IMR-90 (cell line): ENCODE results near the gene NDUFS5. TPM values are rescaled to one million over a fixed set of nuclear protein-coding genes. Genes with fewer than 3 reads are reported as not detected.
A peak's percentile ranks its signal among the peaks of the same experiment; 100 is the strongest.
"Not testable (repeated sequence)": the region's sequence is repeated elsewhere in the genome, so short reads cannot be mapped to it uniquely, and the experiment has no call there.

Experiments used
- ATAC-seq: fragments of 200-7000 bp; cut with Tn5 transposase; 2 replicates; pipeline ENCODE4 v1.9.1; 2020; ENCODE audit warnings: low read depth, mild to moderate bottlenecking, moderate library complexity
- BruUV-seq: library from RNA; stranded (reverse); fragments of 400-500 nt; replicated peaks from 2 replicates; lab custom pipeline; 2021; lab: Mats Ljungman, UMichigan
- CTCF ChIA-PET: fragments of 300-600 bp; formaldehyde crosslinking; extraction: SDS; loops from one replicate; lab custom pipeline; 2021; ENCODE audit warnings: antibody characterized with exemption; lab: Yijun Ruan, JAX
- POLR2A ChIA-PET: fragments of 300-600 bp; sonication (Branson Sonifier 250); formaldehyde crosslinking; loops from one replicate; lab custom pipeline; 2022; ENCODE audit warnings: antibody characterized with exemption; ENCODE audit not compliant: unreplicated experiment; lab: Charles Lee
- DNase-seq: peaks from one replicate; pipeline ENCODE4 v3.0.0; 2013
- H2AFZ ChIP-seq: replicated peaks from 2 replicates; pipeline ENCODE3; 2013; ENCODE audit warnings: low read length, mild to moderate bottlenecking; ENCODE audit not compliant: poor library complexity
- H2AK5ac ChIP-seq: 2 replicates; pipeline ENCODE4 v1.6.1; 2013; ENCODE audit warnings: low read depth, low read length, inconsistent platforms
- H2AK9ac ChIP-seq: replicated peaks from 2 replicates; pipeline ENCODE3; 2013; ENCODE audit warnings: mild to moderate bottlenecking, low read depth, low read length, moderate library complexity; ENCODE audit not compliant: poor library complexity
- H2BK120ac ChIP-seq: 2 replicates; pipeline ENCODE4 v1.6.1; 2013; ENCODE audit warnings: low read depth, low read length, inconsistent platforms
- H2BK15ac ChIP-seq: 3 replicates; pipeline ENCODE4 v1.6.1; 2013; ENCODE audit warnings: low read depth, low read length, inconsistent platforms
- H2BK20ac ChIP-seq: 2 replicates; pipeline ENCODE4 v1.6.1; 2013; ENCODE audit warnings: low read depth, mild to moderate bottlenecking, inconsistent platforms, low read length, moderate library complexity
- H2BK5ac ChIP-seq: 2 replicates; pipeline ENCODE4 v1.6.1; 2013; ENCODE audit warnings: mild to moderate bottlenecking, low read depth, low read length, inconsistent platforms; ENCODE audit not compliant: poor library complexity, severe bottlenecking
- H3K14ac ChIP-seq: replicated peaks from 2 replicates; pipeline ENCODE4 v1.6.1; 2013; ENCODE audit warnings: low read depth, low read length, inconsistent platforms
- H3K18ac ChIP-seq: 2 replicates; pipeline ENCODE4 v1.6.1; 2013; ENCODE audit warnings: low read depth, low read length, control low read depth
- H3K23ac ChIP-seq: 2 replicates; pipeline ENCODE4 v1.6.1; 2013; ENCODE audit warnings: low read depth, low read length, inconsistent platforms
- H3K27ac ChIP-seq: 2 replicates; pipeline ENCODE4 v1.5.1; 2013; ENCODE audit warnings: mild to moderate bottlenecking, control low read depth, low read length; ENCODE audit not compliant: insufficient read depth
- H3K27me3 ChIP-seq: 2 replicates; pipeline ENCODE4 v1.6.1; 2013; ENCODE audit warnings: low read length; ENCODE audit not compliant: control insufficient read depth, insufficient read depth
- H3K36me3 ChIP-seq: 2 replicates; pipeline ENCODE4 v1.6.1; 2013; ENCODE audit warnings: low read length, mixed read lengths; ENCODE audit not compliant: control insufficient read depth, insufficient read depth
- H3K4ac ChIP-seq: 2 replicates; pipeline ENCODE4 v1.6.1; 2013; ENCODE audit warnings: low read depth, low read length, inconsistent platforms
- H3K4me1 ChIP-seq: 2 replicates; pipeline ENCODE4 v1.6.1; 2013; ENCODE audit warnings: low read length, mixed read lengths; ENCODE audit not compliant: control insufficient read depth, insufficient read depth
- H3K4me2 ChIP-seq: 2 replicates; pipeline ENCODE4 v1.6.1; 2013; ENCODE audit warnings: low read depth, mild to moderate bottlenecking, control low read depth, low read length, moderate library complexity
- H3K4me3 ChIP-seq: 2 replicates; pipeline ENCODE4 v1.5.1; 2013; ENCODE audit warnings: low read depth, mild to moderate bottlenecking, control low read depth, low read length, moderate library complexity; ENCODE audit not compliant: insufficient read depth
- H3K56ac ChIP-seq: 2 replicates; pipeline ENCODE4 v1.6.1; 2013; ENCODE audit warnings: low read length, inconsistent platforms; ENCODE audit not compliant: insufficient read depth; ENCODE audit errors: extremely low read depth
- H3K79me1 ChIP-seq, 2 experiments: 2 replicates each; pipeline ENCODE4 v1.6.1; 2013; ENCODE audit warnings: low read length in 2 of 2, inconsistent platforms in 1 of 2, low read depth in 1 of 2
- H3K9ac ChIP-seq: 2 replicates; pipeline ENCODE4 v1.6.1; 2013; ENCODE audit warnings: low read depth, low read length, control low read depth
- H3K9me1 ChIP-seq: 2 replicates; pipeline ENCODE4 v1.6.1; 2013; ENCODE audit warnings: low read length, inconsistent platforms; ENCODE audit not compliant: insufficient read depth
- H3K9me3 ChIP-seq: 2 replicates; pipeline ENCODE4 v1.6.1; 2013; ENCODE audit warnings: low read length; ENCODE audit not compliant: control insufficient read depth, insufficient read depth
- H4K20me1 ChIP-seq: 2 replicates; pipeline ENCODE4 v1.6.1; 2013; ENCODE audit warnings: low read length, inconsistent platforms; ENCODE audit not compliant: insufficient read depth
- H4K5ac ChIP-seq: 2 replicates; pipeline ENCODE4 v1.6.1; 2013; ENCODE audit warnings: mild to moderate bottlenecking, low read depth, low read length, control low read depth
- H4K8ac ChIP-seq, 2 experiments: 2 replicates each; pipeline ENCODE4 v1.6.1; 2013; ENCODE audit warnings: low read depth in 2 of 2, low read length in 2 of 2, control low read depth in 1 of 2, inconsistent platforms in 1 of 2
- H4K91ac ChIP-seq: 2 replicates; pipeline ENCODE4 v1.6.1; 2013; ENCODE audit warnings: low read depth, low read length, inconsistent platforms; ENCODE audit not compliant: insufficient read depth
- MAFK ChIP-seq: IDR thresholded peaks from 2 replicates; pipeline ENCODE4 v1.6.1; 2012; ENCODE audit warnings: low read depth, low read length, improper control_type of control experiment
- WGBS, 2 experiments: methylation state at CpG; one replicate each; pipeline versions ENCODE4 v1.1.5 to v1.1.7; 2013; ENCODE audit warnings: missing lambda C conversion rate in 2 of 2; ENCODE audit not compliant: insufficient read length in 1 of 2; ENCODE audit errors: extremely low coverage in 2 of 2; 5-methylcytosine and 5-hydroxymethylcytosine counted together
- dilution Hi-C: fragments of 300-500 bp; cut with HindIII; formaldehyde crosslinking; loops from one replicate; pipeline ENCODE4 v1.14.3; 2018; ENCODE audit warnings: low sequenced_read_pairs; ENCODE audit not compliant: unreplicated experiment
- in situ Hi-C: fragments of 300-500 bp; cut with MboI; formaldehyde crosslinking; loops from 3 replicates; pipeline ENCODE4 v1.14.3; 2019; ENCODE audit warnings: low sequenced_read_pairs, inconsistent platforms, mixed read lengths
- intact Hi-C: fragments of 100-400 bp; cut with micrococcal nuclease; formaldehyde crosslinking; loops from 2 replicates; pipeline ENCODE4 v1.10.0; 2022
- polyA plus RNA-seq, 3 experiments: library from polyadenylated mRNA; depleted of rRNA; stranded (reverse); fragments of >200 nt; gene quantifications; 2 replicates each; pipeline ENCODE4 v1.2.3, GENCODE V29; 2012; ENCODE audit warnings: low replicate concordance in 1 of 3
- total RNA-seq: library from RNA; depleted of rRNA; stranded (reverse); fragments of >200 nt; gene quantifications from 2 replicates; pipeline ENCODE4 v1.2.3, GENCODE V29; 2012

NDUFS5 gene
- total and polyA plus RNA-seq, 2 of the 4 experiments (the other 2 are of a cell fraction) = 645 to 1,092 TPM

DNA sequence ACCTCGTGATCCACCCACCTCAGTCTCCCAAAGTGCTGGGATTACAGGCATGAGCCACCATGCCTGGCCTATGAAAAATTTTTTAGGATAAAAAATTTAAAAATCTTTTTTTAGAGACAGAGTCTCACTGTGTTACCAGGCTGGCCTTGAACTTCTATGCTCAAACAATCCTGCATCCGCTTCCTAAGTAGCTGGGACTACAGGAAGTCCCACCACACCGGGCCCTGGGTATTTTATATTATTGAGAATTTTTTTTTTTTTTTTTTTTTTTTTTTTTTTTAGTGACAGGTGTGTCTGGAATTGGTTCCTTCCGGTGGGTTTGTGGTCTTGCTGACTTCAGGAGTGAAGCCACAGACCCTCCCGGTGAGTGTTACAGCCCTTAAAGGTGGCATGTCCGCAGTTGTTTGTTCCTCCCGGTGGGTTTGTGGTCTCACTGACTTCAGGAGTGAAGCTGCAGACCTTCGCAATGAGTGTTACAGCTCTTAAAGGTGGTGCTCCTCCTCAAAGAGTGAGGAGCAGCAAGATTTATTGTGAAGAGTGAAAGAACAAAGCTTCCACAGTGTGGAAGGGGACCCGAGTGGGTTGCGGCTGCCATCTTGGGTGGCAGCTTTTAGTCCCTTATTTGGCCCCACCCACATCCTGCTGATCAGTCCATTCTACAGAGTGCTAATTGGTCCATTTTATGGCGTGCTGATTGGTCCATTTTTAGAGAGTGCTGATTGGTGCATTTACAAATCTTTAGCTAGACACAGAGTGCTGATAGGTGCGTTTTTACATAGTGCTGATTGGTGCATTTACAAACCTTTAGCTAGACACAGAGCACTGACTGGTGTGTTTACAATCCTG, 48.5 kb upstream of the NDUFS5 start:
- H2AFZ ChIP-seq, in situ Hi-C loops, H3K23ac ChIP-seq, dilution Hi-C loops, H2AK9ac ChIP-seq, BruUV-seq, H3K9me1 ChIP-seq, H3K27me3 ChIP-seq, H3K56ac ChIP-seq, H2BK20ac ChIP-seq, H3K4me2 ChIP-seq, H3K4ac ChIP-seq, H2BK15ac ChIP-seq, H4K91ac ChIP-seq, POLR2A ChIA-PET, H3K18ac ChIP-seq, DNase-seq, H3K9ac ChIP-seq, H3K4me1 ChIP-seq, H3K36me3 ChIP-seq, H2BK5ac ChIP-seq, intact Hi-C loops, H4K8ac ChIP-seq, H2BK120ac ChIP-seq, H3K14ac ChIP-seq, H3K79me1 ChIP-seq, ATAC-seq, H4K20me1 ChIP-seq, H4K5ac ChIP-seq, H3K9me3 ChIP-seq, CTCF ChIA-PET, H3K27ac ChIP-seq, H3K4me3 ChIP-seq, H2AK5ac ChIP-seq: not testable (repeated sequence)
- WGBS, 2 experiments = 93% methylated on average over 3 of the region's 12 CpGs; no CpG with 5 or more reads in 1 of the 2 experiments
- peak; percentile 17; the same call in 1 of the 2 replicates for TF ChIP-seq MAFK

DNA sequence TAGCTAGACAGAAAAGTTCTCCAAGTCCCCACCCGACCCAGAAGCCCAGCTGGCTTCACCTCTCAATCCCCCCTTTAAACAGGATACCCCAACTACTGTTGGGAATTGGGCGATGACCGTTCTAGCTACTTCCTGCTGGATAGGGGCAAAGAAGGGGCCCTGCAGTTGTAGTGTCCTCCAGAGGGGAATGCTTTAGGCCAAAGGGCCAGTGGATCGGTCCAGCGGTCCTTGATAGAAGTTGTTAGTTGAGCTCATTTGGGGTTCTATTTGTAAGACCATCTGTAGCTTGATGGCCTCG, 48.0 kb upstream of the NDUFS5 start:
- H3K27me3 ChIP-seq, ATAC-seq, H4K91ac ChIP-seq, in situ Hi-C loops, H2BK20ac ChIP-seq, H3K23ac ChIP-seq, H2BK5ac ChIP-seq, H2AK5ac ChIP-seq, H4K5ac ChIP-seq, H2BK15ac ChIP-seq, POLR2A ChIA-PET, H4K20me1 ChIP-seq, H3K27ac ChIP-seq, H3K18ac ChIP-seq, H4K8ac ChIP-seq, DNase-seq, BruUV-seq, H3K9me1 ChIP-seq, CTCF ChIA-PET, H3K4me3 ChIP-seq, dilution Hi-C loops, H3K4me2 ChIP-seq, H3K9ac ChIP-seq, H3K14ac ChIP-seq, H3K79me1 ChIP-seq, H3K9me3 ChIP-seq, H2AK9ac ChIP-seq, H2AFZ ChIP-seq, H3K56ac ChIP-seq, intact Hi-C loops, H3K4me1 ChIP-seq, H3K36me3 ChIP-seq, H2BK120ac ChIP-seq, H3K4ac ChIP-seq: not testable (repeated sequence)
- no CpG with 5 or more reads among the region's 6 CpGs for WGBS, 2 experiments
